Testis (tissue), 2 donors: ENCODE data around the gene TTC39A.

Experiments used
- POLR2A ChIP-seq: fragments of 450-650 bp; IDR thresholded peaks from one replicate; pipeline ENCODE4 v1.6.1; 2017; ENCODE audit warnings: antibody characterized with exemption, mild to moderate bottlenecking, moderate library complexity
- TF ChIP-seq, protein P1 (sequence below), 3 experiments: fragments of 450-650 bp in 2 of 3; fragments of 200-600 bp in 1 of 3; sonication (generic) in 1 of 3; IDR thresholded peaks; one replicate each; pipeline ENCODE4 v1.5.1; 2016 to 2019; ENCODE audit warnings: antibody characterized with exemption in 3 of 3, mild to moderate bottlenecking in 2 of 3, moderate library complexity in 1 of 3

DNA sequence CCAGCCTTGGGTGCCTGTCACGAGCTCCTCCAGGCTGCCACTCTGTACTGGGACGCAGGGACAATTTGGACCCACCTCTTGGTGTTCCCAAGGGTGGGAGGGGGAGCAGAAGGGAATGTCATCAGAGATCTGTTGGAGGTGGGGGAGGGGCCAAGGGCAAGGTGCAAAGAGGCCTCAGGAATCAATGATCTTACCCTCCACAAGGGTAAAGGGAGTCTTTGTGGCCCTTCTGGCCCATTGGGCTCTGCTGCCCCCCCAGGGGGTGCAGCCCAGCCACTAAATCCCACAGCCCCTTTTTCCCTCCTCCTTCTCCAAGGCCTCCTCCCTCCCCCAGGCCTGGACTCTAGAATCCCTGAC is 8.5 kb downstream of the TTC39A start:
- TF ChIP-seq, protein P1, sequence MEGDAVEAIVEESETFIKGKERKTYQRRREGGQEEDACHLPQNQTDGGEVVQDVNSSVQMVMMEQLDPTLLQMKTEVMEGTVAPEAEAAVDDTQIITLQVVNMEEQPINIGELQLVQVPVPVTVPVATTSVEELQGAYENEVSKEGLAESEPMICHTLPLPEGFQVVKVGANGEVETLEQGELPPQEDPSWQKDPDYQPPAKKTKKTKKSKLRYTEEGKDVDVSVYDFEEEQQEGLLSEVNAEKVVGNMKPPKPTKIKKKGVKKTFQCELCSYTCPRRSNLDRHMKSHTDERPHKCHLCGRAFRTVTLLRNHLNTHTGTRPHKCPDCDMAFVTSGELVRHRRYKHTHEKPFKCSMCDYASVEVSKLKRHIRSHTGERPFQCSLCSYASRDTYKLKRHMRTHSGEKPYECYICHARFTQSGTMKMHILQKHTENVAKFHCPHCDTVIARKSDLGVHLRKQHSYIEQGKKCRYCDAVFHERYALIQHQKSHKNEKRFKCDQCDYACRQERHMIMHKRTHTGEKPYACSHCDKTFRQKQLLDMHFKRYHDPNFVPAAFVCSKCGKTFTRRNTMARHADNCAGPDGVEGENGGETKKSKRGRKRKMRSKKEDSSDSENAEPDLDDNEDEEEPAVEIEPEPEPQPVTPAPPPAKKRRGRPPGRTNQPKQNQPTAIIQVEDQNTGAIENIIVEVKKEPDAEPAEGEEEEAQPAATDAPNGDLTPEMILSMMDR (IDR thresholded peaks at IDR 0.05), result no peak
- TF ChIP-seq POLR2A, result no peak
